HG03103 (cell line): ENCODE results near the gene SPATA20.

Experiments
- ATAC-seq: cut with Tn5 transposase; IDR thresholded peaks from one replicate; pipeline ENCODE4 v1.9.1; 2021; ENCODE audit warnings: low read depth; ENCODE audit not compliant: unreplicated experiment

SPATA20 gene

GRCh38 chr17:50519141-50519834, 27.7 kb upstream of the SPATA20 start:
- ATAC-seq: no peak

DNA sequence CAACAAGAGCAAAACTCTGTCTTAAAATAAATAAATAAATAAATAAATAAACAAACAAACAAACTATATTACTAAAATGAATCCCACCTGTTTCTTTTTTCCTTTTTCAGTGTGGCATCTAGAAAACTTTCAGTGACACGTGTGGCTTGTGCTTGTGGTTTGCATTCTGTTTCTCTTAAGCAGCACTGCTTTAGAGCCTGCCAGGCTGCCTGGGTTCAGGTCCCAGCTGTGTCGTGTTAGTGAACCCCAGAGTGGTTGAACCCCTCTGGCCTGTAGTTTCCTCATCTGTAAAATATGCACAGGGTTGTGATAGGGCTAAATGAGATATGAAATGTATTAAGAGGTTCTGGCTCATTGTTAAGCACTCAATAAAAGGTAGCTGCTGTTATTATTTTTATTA, 26.5 kb upstream of the SPATA20 start:
- no peak for ATAC-seq

- no peak for ATAC-seq
Measured at GRCh38 chr17:50521514-50521913, 25.5 kb upstream of the SPATA20 start.

GRCh38 chr17:50522766-50523165, 24.2 kb upstream of the SPATA20 start:
- no peak for ATAC-seq

DNA sequence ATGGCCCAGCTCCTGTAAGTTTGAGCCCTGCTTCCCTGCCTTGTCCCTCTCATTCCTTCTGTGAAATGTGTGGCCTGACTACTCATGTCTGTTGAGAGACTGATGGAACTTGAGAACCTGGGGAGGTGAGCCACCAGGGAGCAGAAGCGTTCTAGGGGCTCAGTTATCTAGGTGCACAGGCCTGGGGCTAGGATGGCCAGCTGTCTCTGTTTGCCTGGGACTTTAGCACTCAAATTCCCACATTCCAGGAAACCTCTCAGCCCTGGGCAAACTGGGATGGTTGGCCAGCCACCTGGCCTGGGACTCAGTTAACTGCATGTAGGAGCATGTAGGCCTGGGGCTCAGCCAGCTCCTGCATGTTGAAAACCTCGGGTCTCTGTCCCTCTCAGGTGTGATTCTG, 23.8 kb upstream of the SPATA20 start:
- ATAC-seq: no peak

DNA sequence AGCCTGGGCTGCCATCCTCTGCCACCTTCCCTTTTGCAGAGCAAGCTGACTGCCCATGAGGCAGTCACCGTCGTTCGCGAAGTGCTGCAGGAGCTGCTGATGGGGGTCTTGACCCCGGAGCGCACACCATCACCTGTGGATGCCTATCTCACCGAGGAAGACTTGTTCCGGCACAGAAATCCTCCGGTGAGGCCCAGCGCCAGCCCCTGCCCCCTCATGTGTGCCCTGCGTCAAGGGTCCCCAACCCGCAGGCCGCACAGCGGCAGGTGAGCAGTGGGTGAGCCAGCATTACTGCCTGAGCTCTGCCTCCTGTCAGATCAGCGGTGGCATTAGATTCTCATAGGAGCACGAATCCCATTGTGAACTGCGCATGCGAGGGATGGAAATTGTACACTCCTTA, 22.1 kb upstream of the SPATA20 start:
- ATAC-seq: no peak

DNA sequence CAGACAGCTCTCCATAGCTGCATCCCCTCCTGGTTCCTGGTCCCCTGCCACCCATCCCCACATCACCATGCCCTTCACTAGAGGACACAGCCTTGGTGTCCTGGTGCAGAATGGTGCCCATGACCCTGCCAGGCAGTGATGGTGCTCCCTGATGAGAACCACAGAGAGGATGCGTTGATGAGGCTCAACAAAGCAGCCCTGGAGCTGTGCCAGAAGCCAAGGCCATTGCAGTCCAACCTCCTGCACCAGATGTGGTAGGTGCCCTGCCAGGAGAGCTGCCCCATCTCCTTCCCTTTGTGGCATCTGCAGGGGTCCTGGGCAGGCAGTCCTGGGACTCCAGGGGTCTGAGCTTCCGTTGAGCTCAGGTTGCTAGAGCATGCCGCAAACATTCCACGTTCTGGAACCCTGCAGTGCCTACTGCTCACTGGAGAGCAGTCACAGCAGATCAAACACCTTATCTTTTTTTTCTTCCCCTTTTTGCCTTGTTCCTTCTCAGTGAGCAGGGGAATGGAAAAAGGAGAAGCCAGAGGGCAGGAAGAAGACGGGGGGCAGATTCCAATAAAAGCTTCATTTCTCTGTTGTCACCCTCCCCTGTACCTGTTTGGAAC, 19.7 kb upstream of the SPATA20 start:
- ATAC-seq: no peak

- no peak for ATAC-seq
Measured at GRCh38 chr17:50527949-50528474, 19.0 kb upstream of the SPATA20 start.

GRCh38 chr17:50529849-50530248, 17.1 kb upstream of the SPATA20 start:
- no peak for ATAC-seq

DNA sequence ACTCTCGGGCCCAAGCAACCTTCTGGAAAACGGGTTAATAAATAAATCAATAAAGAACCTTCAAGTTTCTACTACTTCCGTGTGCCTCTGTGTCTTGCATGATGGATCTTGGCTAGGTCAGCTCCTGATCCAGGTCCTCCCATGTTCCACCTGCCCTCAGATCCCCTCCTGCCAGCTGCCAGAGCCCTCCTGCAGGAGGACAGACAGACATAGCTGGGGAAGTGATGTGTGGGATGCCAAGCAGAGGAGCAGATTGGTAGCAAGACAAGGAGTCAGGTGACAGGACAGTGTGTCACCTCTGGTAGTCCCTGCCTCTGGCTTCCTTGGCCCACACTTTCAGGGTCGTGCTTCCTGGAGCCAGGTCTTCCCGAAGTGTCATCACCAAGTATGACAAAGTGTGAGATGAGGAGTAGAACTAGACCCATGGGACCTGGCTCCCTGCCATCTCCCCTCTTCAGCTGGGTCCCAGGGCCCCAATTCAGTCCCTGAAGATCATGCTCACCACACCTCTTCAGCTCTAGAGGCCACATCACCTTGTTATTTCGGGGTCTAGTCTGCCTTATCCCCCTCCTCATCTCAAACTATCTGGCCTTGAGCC, 15.4 kb upstream of the SPATA20 start:
- ATAC-seq: no peak

GRCh38 chr17:50532452-50533024, 14.4 kb upstream of the SPATA20 start, which contains the start of gene EPN3:
Gene EPN3 (plus strand): TSS chr17:50532735. CDS start chr17:50536557, 3,822 bp downstream.
- no peak for ATAC-seq

- no peak for ATAC-seq
Measured at GRCh38 chr17:50533185-50533584, 13.8 kb upstream of the SPATA20 start.

- ATAC-seq: no peak
Measured at GRCh38 chr17:50533720-50534148, 13.2 kb upstream of the SPATA20 start.

DNA sequence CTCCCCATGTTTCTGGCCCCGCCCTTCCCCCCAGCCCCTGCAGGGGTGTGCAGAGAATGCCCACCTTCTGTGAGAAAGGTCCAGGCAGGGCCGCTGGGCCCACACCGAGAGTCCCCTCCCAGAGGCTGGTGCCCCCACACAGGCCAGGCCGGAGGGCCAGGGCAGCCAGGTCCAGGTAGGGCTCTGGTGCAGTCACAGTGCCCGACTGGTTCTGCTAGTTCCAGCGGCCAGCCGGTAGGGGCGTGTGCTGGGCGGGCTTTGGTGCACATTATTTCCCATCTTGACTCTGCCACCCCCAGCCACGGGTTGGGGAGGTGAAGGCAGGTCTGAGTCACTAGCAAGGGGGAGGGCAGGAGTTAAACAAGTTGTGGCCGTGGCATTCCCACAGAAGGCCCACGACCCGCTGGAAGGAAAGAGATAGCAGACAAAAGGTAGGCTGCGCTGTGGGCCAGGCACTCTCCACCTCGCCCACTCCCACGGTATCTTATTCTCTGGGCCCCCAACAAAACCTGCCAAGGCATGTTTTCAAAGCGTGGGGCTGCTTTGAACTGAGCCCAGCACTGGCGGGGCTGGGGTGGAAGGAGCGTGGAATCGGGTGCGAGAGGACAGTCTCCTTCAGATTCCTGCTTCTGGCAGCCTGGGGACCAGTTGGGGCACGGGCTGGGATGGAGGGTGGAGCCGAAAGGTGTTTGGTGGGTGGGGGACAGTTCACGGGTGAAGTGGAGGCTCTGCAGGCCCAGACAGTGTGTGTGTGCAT, 12.6 kb upstream of the SPATA20 start:
- no peak for ATAC-seq

DNA sequence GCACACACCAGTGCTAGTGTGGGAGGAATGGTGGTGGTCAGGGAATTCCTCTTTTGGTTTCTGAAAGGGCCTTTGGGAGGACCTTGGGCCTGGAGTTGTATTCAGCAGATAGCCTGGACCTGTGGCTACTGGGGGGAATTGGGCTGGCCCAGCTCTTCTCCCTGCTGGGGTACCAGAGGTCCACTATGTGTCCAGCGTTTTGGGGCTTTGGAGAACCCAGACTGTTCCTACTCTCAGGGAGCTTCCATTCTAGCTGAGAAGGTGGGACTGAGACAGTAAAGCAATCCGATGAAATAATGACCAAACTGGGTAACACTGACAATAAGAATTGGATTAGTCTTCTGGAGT, 12.0 kb upstream of the SPATA20 start:
- ATAC-seq: no peak

DNA sequence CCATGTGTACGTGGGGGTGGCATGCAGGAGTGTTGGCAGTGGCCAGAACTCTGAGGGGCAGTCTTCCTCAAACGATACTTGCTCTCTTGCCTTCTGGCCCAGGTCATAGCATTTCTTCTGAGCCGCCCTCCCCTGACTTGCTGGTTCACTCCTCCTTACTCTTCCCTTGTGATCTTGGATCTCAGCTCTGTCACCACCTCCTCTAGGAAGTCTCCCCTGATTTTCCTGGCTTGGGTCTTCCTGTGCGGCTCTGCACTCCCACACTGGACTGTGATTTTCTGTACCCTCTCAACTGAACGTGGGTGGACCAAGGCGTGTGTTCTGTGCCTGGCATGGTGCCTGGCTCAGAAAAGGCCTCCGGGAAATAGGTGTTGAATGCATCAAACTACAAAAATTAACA, 11.6 kb upstream of the SPATA20 start:
- ATAC-seq: no peak

- ATAC-seq: no peak
Measured at GRCh38 chr17:50536683-50537646, 10.0 kb upstream of the SPATA20 start.

DNA sequence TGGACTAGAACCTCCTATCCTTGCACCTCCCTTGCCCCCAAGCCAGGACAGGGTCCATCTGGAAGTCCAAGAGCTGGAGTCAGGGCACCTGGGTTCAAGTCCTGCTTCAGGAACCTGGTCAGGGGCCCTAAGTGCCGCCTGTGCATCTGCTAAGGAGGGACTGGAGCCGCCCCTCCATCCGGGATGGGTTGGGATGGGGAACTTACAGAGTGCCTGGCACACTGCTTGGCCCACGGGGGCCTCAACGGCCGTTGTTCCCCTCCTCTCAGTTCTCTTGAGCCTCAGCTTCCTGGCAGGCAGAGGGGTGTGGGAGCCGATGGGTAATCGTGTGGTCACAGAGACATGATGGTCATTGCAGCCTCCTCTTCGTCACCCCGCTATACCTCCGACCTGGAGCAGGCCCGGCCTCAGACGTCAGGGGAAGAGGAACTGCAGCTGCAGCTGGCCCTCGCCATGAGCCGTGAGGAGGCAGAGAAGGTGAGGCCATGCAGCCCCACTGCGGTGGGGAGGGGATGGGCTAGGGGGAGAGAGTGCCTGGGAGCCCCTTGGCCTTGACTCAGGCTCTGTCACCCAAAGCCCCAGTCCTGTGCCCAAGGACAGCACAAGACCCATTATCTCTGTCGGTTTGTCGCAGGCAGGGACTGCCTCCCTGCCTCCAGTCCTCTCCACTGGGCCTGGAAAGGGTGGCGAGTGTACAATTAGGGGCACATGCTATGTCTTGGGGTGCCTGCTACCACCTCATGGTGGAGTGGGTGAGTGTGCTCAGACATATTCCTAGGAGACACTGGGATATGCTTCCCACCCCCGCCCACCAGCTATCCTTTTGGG, 9.0 kb upstream of the SPATA20 start:
- no peak for ATAC-seq
